HCT116 (cell line): ENCODE results near the gene ARL2BP. TPM values are rescaled to one million over a fixed set of nuclear protein-coding genes. Genes with fewer than 3 reads are reported as not detected.

Experiments used
- ATAC-seq: fragments of 200-7000 bp; cut with Tn5 transposase; 2 replicates; pipeline ENCODE4 v1.9.1; 2020; ENCODE audit warnings: mild to moderate bottlenecking, moderate library complexity
- BruUV-seq: library from RNA; stranded (reverse); fragments of 400-500 nt; replicated peaks from 2 replicates; lab custom pipeline; 2021; lab: Mats Ljungman, UMichigan
- CTCF ChIA-PET: fragments of 300-600 bp; sonication (Branson Sonifier 250); formaldehyde crosslinking; loops from one replicate; lab custom pipeline; 2021; ENCODE audit warnings: antibody characterized with exemption; lab: Charles Lee
- POLR2A ChIA-PET: fragments of 300-600, 350-600 bp; sonication (Branson Sonifier 250); formaldehyde crosslinking; loops from one replicate; lab custom pipeline; 2021; ENCODE audit warnings: antibody characterized with exemption; lab: Charles Lee
- RAD21 ChIA-PET, 2 experiments: fragments of 300-600 bp; sonication (Branson Sonifier 250); formaldehyde crosslinking; loops; one replicate each; lab custom pipeline; 2023; ENCODE audit warnings: low total read pairs in 2 of 2; ENCODE audit not compliant: uncharacterized antibody in 2 of 2, unreplicated experiment in 2 of 2, low non-redundant PET in 1 of 2; lab: Charles Lee
- DNase-seq: peaks from one replicate; pipeline ENCODE4 v3.0.0-alpha.2; 2010; ENCODE audit warnings: low read depth, low spot score
- H2AFZ ChIP-seq: fragments of 200-600 bp; shearing (Covaris generic), sonication (generic); 2 replicates; pipeline ENCODE4 v1.6.1; 2017; ENCODE audit warnings: low read depth, mixed run types, mixed read lengths, antibody characterized with exemption, low read length; ENCODE audit not compliant: poor library complexity, severe bottlenecking
- H3K27ac ChIP-seq: 2 replicates; pipeline ENCODE4 v1.5.1; 2012; ENCODE audit warnings: low read depth, low read length
- H3K27me3 ChIP-seq: fragments of 200-600 bp; sonication (generic); 2 replicates; pipeline ENCODE4 v1.6.1; 2016; ENCODE audit warnings: mixed run types, low read length, mixed read lengths; ENCODE audit not compliant: insufficient read depth
- H3K36me3 ChIP-seq, 2 experiments: fragments of 200-500 bp in 1 of 2; fragments of 200-600 bp in 1 of 2; sonication (Bioruptor generic) in 1 of 2; sonication (generic) in 1 of 2; 2 replicates each; pipeline versions ENCODE4 v1.5.1 to v1.6.1; 2014 to 2016; ENCODE audit warnings: low read length in 2 of 2, inconsistent platforms in 1 of 2, mixed read lengths in 1 of 2, mixed run types in 1 of 2; ENCODE audit not compliant: insufficient read depth in 2 of 2, control insufficient read depth in 1 of 2
- H3K4me1 ChIP-seq, 2 experiments: fragments of 200-600 bp in 1 of 2; sonication (generic) in 1 of 2; 2 replicates each; pipeline versions ENCODE4 v1.5.1 to v1.6.1; 2012 to 2017; ENCODE audit warnings: low read length in 2 of 2, inconsistent platforms in 1 of 2, mild to moderate bottlenecking in 1 of 2, mixed read lengths in 1 of 2, mixed run types in 1 of 2, moderate library complexity in 1 of 2; ENCODE audit not compliant: insufficient read depth in 2 of 2, control insufficient read depth in 1 of 2
- H3K4me2 ChIP-seq: fragments of 200-600 bp; sonication (generic); 2 replicates; pipeline ENCODE4 v1.6.1; 2017; ENCODE audit warnings: mixed run types, low read length, mixed read lengths
- H3K4me3 ChIP-seq, 2 experiments: fragments of 200-600 bp in 1 of 2; sonication (generic) in 1 of 2; replicated peaks in 1 of 2; 2 replicates each; pipeline ENCODE4 v1.5.1; 2011 to 2016; ENCODE audit warnings: low read length in 2 of 2, control low read depth in 1 of 2, low read depth in 1 of 2, mild to moderate bottlenecking in 1 of 2, mixed read lengths in 1 of 2, mixed run types in 1 of 2
- H3K79me2 ChIP-seq: fragments of 200-600 bp; sonication (generic); 2 replicates; pipeline ENCODE4 v1.6.1; 2017; ENCODE audit warnings: mild to moderate bottlenecking, mixed run types, low read length, moderate library complexity, mixed read lengths; ENCODE audit not compliant: insufficient read depth
- H3K9ac ChIP-seq: fragments of 200-600 bp; sonication (generic); 2 replicates; pipeline ENCODE4 v1.6.1; 2016; ENCODE audit warnings: low read length, mixed read lengths
- H3K9me2 ChIP-seq: fragments of 200-600 bp; sonication (generic), shearing (Covaris generic); 2 replicates; pipeline ENCODE4 v1.6.1; 2017; ENCODE audit warnings: mixed run types, mild to moderate bottlenecking, moderate library complexity; ENCODE audit not compliant: insufficient read depth
- H3K9me3 ChIP-seq, 2 experiments: fragments of 200-500 bp in 1 of 2; fragments of 200-600 bp in 1 of 2; sonication (Bioruptor generic) in 1 of 2; sonication (generic) in 1 of 2; 2 replicates each; pipeline ENCODE4 v1.6.1; 2014 to 2017; ENCODE audit warnings: low read length in 2 of 2, mixed read lengths in 2 of 2, inconsistent platforms in 1 of 2, low read depth in 1 of 2, mild to moderate bottlenecking in 1 of 2, mixed run types in 1 of 2, moderate library complexity in 1 of 2; ENCODE audit not compliant: control insufficient read depth in 1 of 2, insufficient read depth in 1 of 2
- H4K20me1 ChIP-seq: fragments of 200-600 bp; sonication (generic), shearing (Covaris generic); 2 replicates; pipeline ENCODE4 v1.6.1; 2017; ENCODE audit warnings: mixed run types, mild to moderate bottlenecking, moderate library complexity; ENCODE audit not compliant: insufficient read depth
- CBX3 ChIP-seq: IDR thresholded peaks from 2 replicates; pipeline ENCODE4 v1.6.1; 2012; ENCODE audit warnings: low read depth
- CEBPB ChIP-seq: IDR thresholded peaks from 2 replicates; pipeline ENCODE4 v1.6.1; 2012; ENCODE audit warnings: low read depth
- CTCF ChIP-seq, 3 experiments: fragments of 200-600 bp in 1 of 3; sonication (generic) in 1 of 3; IDR thresholded peaks in 2 of 3; conservative IDR thresholded peaks in 1 of 3; 2 replicates each; pipeline ENCODE4 v1.5.1; 2012 to 2017; ENCODE audit warnings: low read depth in 2 of 3, low read length in 2 of 3, antibody characterized with exemption in 1 of 3, borderline replicate concordance in 1 of 3, control low read depth in 1 of 3, mild to moderate bottlenecking in 1 of 3, mixed read lengths in 1 of 3, mixed run types in 1 of 3, moderate library complexity in 1 of 3; ENCODE audit not compliant: insufficient read depth in 1 of 3
- EGR1 ChIP-seq: IDR thresholded peaks from 2 replicates; pipeline ENCODE4 v1.6.1; 2012; ENCODE audit warnings: low read depth
- ELF1 ChIP-seq: IDR thresholded peaks from 2 replicates; pipeline ENCODE4 v1.6.1; 2012; ENCODE audit warnings: low read depth, borderline replicate concordance
- EZH2phosphoT487 ChIP-seq: fragments of 200-600 bp; IDR thresholded peaks from 2 replicates; pipeline ENCODE4 v1.6.1; 2018; ENCODE audit warnings: antibody characterized with exemption, borderline replicate concordance
- FOSL1 ChIP-seq: IDR thresholded peaks from 2 replicates; pipeline ENCODE4 v1.6.1; 2012; ENCODE audit warnings: low read depth
- JUND ChIP-seq: IDR thresholded peaks from 2 replicates; pipeline ENCODE4 v1.6.1; 2012
- POLR2A ChIP-seq: IDR thresholded peaks from 2 replicates; pipeline ENCODE4 v1.7.0; 2011; ENCODE audit warnings: borderline replicate concordance; ENCODE audit not compliant: insufficient read depth, insufficient read length; ENCODE audit errors: extremely low read depth
- POLR2AphosphoS5 ChIP-seq: IDR thresholded peaks from 2 replicates; pipeline ENCODE4 v1.6.1; 2011; ENCODE audit warnings: mild to moderate bottlenecking, low read depth, low read length, moderate library complexity
- RAD21 ChIP-seq: IDR thresholded peaks from 2 replicates; pipeline ENCODE4 v1.6.1; 2012; ENCODE audit warnings: low read depth, mild to moderate bottlenecking
- REST ChIP-seq: IDR thresholded peaks from 2 replicates; pipeline ENCODE4 v1.6.1; 2012; ENCODE audit warnings: low read depth
- SIN3A ChIP-seq: IDR thresholded peaks from 2 replicates; pipeline ENCODE4 v1.6.1; 2012; ENCODE audit warnings: low read depth
- SRF ChIP-seq: IDR thresholded peaks from 2 replicates; pipeline ENCODE4 v1.6.1; 2012; ENCODE audit warnings: low read depth
- TCF7L2 ChIP-seq: IDR thresholded peaks from 2 replicates; pipeline ENCODE4 v1.7.0; 2011; ENCODE audit warnings: borderline replicate concordance, inconsistent platforms; ENCODE audit not compliant: insufficient read depth, insufficient read length; ENCODE audit errors: extremely low read depth
- ZBTB33 ChIP-seq: IDR thresholded peaks from 2 replicates; pipeline ENCODE4 v1.6.1; 2011; ENCODE audit warnings: mild to moderate bottlenecking, low read length, moderate library complexity; ENCODE audit not compliant: insufficient replicate concordance; ENCODE audit errors: extremely low read depth
- ZFX ChIP-seq: fragments of 450-650 bp; IDR thresholded peaks from 2 replicates; pipeline ENCODE4 v1.6.1; 2017
- intact Hi-C: fragments of 100-400 bp; cut with micrococcal nuclease; formaldehyde crosslinking; loops from 2 replicates; pipeline ENCODE4 v1.10.0; 2022
- total RNA-seq: library from RNA; stranded (reverse); gene quantifications from one replicate; pipeline ENCODE4 v1.2.1, GENCODE V29; 2021; ENCODE audit not compliant: unreplicated experiment

ARL2BP gene
- total RNA-seq, 1 experiment from 2014 or later = 28.8 TPM

DNA sequence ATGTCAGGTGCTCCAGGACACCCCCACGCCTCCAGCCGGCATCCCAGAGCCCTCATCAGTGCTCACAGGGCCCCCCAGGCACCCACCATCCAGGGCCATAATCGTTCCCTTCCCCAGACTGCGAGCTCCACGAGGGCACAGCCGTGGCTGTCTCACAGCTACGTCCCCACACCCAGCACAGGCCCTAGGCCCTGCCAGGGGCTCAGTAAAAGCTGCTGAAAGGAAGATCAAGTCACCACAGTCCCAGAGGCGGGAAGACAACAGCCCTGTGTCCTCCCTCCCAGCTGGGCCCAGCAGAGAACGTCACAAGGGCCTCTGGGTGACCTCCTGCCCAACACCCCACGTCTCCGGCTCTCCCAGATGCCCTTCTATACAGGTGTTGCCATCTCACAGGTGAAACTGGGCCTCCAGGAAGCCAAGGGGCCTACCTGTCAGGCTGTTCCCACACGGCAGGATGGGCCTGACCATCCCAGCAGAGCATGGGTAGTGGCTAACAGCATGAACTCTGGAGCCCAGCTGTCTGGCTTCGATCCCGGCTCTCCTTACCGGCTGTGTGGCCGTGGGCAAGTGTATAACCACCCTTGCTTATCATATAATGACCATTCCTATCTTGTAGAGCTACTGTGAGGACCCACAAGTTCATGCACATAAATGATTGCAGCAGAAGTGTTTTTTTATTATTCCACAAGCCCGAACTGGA is 17.9 kb downstream of the ARL2BP start:
- Histone ChIP-seq H3K4me2 (no peak overlapping the region), H3K9ac (no peak overlapping the region)

More for the DNA sequence above, 17.9 kb downstream of the ARL2BP start:
- no TSS peak for BruUV-seq
- no peak overlapping the region for H3K4me3 ChIP-seq
- RAD21 ChIA-PET = no interaction called here
- H3K79me2 ChIP-seq = no peaks in the 10 kb centered on the region
- intact Hi-C loops = no loop called here
- H4K20me1 ChIP-seq = no peaks in the 10 kb centered on the region
- no peak for DNase-seq
- H3K9me2 ChIP-seq = no peaks in the 10 kb centered on the region
- TF ChIP-seq POLR2A (no peak), CBX3 (no peak), ZFX (no peak), CEBPB (no peak), POLR2AphosphoS5 (no peak), EGR1 (no peak), ELF1 (no peak), SIN3A (no peak), FOSL1 (no peak), JUND (no peak), EZH2phosphoT487 (no peak), SRF (no peak), CTCF (IDR thresholded peaks at IDR 0.05 in 2 of 3, conservative IDR thresholded peaks at IDR 0.05 in 1 of 3; ENCODE audit: borderline replicate concordance in 1 of 3, insufficient read depth in 1 of 3, low read depth in 2 of 3, low read length in 2 of 3) (no peak), ZBTB33 (no peak), TCF7L2 (no peak), REST (no peak), RAD21 (no peak)
- TF ChIP-seq, all 23 proteins: peak for 0
- ChIA-PET POLR2A (no interaction called here), CTCF (no interaction called here)
- no peaks in the 10 kb centered on the region for H3K36me3 ChIP-seq
- no peak overlapping the region for H3K27ac ChIP-seq
- no peaks in the 10 kb centered on the region for H3K9me3 ChIP-seq
- H2AFZ ChIP-seq = no peak overlapping the region
- peaks cover 0 to 8% of the 10 kb centered on the region in 2 experiments; a peak in 2 of 4 replicates for H3K4me1 ChIP-seq
- H3K27me3 ChIP-seq = no peaks in the 10 kb centered on the region
- no peak for ATAC-seq
